GM10266 (cell line): ENCODE results near the gene RARG.

Experiments
- DNase-seq: peaks from one replicate; pipeline ENCODE4 v3.0.0; 2012; ENCODE audit errors: extremely low spot score
- TF ChIP-seq, protein P1 (sequence below): IDR thresholded peaks from 2 replicates; pipeline ENCODE4 v1.5.1; 2012; ENCODE audit warnings: mild to moderate bottlenecking, low read depth; ENCODE audit not compliant: control insufficient read depth, insufficient read depth; ENCODE audit errors: missing control alignments

RARG gene

DNA sequence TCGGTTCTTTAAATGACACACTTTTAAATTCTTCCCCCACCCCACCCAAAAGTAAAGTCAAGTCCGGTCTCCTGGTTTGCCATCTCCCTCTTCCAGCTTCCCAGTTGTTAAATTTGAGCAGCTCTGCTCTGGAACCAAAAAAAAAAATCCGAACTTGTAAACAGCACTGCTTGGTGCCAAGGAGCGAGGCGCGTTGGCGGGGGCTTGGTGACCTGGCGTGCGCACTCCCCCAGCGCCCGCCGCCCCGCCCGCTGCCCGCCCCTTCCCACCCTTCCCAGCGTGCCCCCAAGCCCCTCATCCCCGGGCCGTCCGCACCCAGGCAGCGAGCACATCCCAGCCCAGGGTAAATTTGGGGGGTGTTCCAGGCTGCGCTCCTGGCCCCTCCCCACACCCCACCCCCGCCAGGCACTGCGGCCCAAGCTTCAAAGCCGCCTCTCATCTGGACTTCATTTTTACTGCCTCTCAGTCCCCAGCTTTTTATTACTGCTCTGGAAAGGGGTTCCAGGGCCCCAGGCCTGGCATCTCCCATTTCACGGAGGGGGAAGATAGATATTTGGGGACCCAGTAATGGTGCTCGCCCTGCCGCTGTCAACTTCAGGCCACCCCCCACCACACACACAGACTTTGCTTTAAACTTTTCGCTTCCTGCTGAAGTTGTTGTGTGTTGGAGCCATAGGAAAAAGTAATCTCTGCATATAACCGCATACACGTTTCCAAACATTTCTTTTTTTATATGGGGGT, 13.3 kb downstream of the RARG start:
- TF ChIP-seq, protein P1, sequence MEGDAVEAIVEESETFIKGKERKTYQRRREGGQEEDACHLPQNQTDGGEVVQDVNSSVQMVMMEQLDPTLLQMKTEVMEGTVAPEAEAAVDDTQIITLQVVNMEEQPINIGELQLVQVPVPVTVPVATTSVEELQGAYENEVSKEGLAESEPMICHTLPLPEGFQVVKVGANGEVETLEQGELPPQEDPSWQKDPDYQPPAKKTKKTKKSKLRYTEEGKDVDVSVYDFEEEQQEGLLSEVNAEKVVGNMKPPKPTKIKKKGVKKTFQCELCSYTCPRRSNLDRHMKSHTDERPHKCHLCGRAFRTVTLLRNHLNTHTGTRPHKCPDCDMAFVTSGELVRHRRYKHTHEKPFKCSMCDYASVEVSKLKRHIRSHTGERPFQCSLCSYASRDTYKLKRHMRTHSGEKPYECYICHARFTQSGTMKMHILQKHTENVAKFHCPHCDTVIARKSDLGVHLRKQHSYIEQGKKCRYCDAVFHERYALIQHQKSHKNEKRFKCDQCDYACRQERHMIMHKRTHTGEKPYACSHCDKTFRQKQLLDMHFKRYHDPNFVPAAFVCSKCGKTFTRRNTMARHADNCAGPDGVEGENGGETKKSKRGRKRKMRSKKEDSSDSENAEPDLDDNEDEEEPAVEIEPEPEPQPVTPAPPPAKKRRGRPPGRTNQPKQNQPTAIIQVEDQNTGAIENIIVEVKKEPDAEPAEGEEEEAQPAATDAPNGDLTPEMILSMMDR = no peak
- no peak for DNase-seq

DNA sequence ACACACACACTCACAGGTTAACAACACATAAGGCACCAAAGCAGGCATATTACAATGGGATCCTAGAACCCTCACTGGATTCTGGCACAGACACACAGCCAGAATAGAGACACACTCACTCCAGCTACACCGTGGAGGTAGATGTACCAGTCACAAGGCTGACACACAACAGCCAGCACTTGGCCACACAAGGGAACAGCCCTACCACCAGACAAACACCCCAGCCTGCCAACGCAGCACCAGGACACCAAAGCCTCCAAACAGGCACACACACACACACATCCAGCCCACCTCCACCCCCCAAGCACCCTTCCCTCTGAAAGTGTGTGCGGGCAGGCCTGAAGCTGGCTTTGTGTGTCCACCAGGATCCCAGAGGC, 14.1 kb downstream of the RARG start:
- DNase-seq = no peak
- TF ChIP-seq, protein P1 = no peak

DNA sequence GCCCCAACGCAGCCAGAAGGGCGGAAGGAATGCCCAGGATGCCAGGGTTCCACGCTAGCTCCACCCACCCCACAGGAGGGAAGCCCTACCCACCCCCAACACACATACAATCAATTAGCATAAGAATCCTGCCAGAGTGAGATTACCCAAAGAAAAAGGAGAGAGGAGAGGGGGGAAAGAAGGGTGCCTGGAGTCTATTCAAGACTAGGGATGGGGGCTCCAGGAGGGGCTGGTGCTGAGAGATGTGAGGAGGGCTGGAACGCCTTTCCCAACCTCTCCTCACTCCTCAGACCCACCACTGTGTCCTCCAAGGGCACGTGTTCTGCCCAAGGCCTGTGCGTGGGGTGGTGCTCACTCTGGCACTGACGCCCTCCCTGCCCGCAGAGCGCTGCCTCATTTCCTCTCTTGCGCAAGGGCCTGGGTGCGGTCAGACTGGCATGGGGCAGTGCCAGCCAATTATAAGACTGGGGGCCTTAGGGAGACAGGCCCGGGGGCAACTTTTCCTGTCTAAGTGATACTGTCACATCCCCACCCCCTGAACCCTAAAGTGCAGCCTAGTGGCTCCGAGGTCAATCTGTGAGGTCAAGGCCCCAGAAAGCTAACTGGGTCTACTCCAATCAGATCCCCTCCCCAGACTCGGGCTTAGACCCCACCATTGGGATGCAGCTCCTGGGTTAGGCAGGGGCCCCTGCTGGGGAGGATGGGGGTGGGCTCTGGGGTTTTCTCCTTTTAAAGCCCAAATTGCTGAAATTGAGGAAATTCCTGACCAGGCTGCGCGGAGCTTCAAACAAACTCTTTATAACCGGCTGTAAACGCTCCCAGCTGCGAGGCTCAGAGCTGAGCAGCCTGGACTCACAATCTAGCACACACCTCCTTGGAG, 14.7 kb downstream of the RARG start:
- TF ChIP-seq, protein P1 = no peak
- no peak for DNase-seq

DNA sequence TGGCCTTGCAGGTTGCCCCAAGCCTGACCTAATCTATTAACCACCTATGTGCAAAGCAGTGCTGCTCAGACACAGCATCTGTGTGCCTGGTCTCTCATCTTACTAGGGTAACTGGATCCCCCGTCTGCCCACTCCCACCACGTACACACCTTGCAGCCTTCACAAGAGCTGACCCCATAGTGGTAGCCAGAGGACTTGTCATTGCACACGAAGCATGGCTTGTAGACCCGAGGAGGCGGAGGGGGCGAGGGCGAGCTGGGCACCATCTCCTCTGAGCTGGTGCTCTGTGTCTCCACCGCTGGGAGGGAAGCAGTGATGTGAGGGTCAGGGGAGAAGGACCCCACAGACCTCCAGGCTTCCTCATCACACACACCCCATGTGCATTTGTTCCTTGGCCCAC, 16.5 kb downstream of the RARG start:
- TF ChIP-seq, protein P1 = no peak
- DNase-seq = no peak

DNA sequence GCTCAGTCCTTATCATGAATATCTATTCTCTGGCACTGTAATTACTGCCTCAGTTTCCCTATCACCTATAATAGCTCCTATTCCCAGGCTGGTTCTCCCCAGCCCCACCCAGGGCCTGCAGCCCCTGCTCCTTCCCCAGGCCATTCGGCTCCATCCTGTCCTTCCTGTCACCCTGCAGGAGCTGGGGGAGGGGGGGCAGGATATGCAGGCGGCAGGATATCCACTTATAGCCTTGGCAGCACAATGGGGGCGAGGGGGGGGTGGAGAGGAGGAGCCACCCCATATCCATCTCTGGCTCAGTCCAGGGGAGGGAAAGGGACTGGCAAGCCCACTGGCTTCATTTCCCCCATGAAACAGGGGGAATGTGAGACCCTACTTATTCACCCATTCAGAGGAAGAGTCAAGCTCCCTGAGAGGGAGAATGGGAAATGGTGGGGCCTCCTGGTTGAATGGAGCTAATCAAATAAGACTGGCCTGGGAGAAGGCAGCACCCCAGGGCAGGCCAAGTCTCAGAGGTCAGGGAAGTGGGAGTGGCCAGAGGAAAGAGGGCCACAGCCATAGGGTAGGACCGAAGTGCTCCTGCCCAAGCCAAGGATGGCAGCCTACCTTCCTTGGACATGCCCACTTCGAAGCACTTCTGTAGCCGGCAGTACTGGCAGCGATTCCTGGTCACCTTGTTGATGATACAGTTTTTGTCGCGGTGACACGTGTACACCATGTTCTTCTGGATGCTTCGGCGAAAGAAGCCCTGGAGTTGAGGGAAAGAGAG, 17.1 kb downstream of the RARG start:
- no peak for DNase-seq
- TF ChIP-seq, protein P1 = no peak

DNA sequence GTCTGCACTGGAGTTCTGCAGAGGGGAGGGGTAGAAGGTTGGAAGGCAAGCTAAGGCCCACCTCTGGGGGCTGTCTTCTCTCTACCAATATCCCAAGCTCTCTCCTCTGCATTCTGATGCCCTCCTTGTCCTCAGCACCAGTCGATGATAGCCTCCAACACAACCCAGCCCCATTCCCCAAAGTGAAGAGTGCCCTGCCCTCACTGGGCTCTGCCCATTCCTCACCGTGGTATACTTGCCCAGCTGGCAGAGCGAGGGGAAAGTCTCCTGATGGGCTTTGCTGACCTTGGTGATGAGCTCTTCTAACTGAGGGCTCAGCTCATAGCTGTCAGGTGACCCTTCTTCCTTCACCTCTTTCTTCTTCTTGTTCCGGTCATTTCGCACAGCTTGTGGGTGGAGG, 17.8 kb downstream of the RARG start:
- DNase-seq = no peak
- TF ChIP-seq, protein P1 = no peak

DNA sequence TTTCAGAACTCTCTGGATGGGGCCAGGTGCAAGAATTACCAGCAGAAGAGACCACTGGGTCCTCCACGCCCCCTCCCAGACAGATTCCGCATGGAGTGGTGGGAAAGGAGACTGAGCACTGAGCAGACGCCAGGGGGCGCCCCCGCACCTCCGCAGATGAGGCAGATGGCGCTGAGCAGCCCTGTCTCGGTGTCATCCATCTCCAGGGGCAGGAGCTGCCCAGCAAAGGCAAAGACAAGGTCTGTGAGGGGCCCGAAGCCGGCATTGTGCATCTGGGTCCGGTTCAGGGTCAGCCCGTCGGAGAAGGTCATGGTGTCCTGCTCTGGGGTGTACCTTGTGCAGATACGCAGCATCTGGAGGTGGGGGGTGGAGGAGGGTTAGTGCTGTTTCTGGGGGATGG, 18.7 kb downstream of the RARG start:
- peak; percentile 84 for DNase-seq

More for the DNA sequence above, 18.7 kb downstream of the RARG start:
- TF ChIP-seq, protein P1 = peak; percentile 94
